RWPE1 (cell line): ENCODE measurements around the gene MAGEA2.
"Not testable (repeated sequence)": the region's sequence is repeated elsewhere in the genome, so short reads cannot be mapped to it uniquely, and the experiment has no call there.

ENCODE experiments used
- CTCF ChIA-PET: fragments of 350-600 bp; sonication (Branson Sonifier 250); formaldehyde crosslinking; extraction: SDS; loops from one replicate; lab custom pipeline; 2021; lab: Yijun Ruan, JAX
- POLR2A ChIA-PET: fragments of 400-600 bp; formaldehyde crosslinking; extraction: SDS; loops from one replicate; lab custom pipeline; 2020; ENCODE audit warnings: antibody characterized with exemption; ENCODE audit not compliant: low non-redundant PET; lab: Yijun Ruan, JAX
- DNase-seq: peaks from one replicate; pipeline ENCODE4 v3.0.0; 2012; ENCODE audit warnings: low spot score
- H3K27ac ChIP-seq: fragments of 450-650 bp; 2 replicates; pipeline ENCODE4 v1.5.1; 2017
- CTCF ChIP-seq: fragments of 450-650 bp; conservative IDR thresholded peaks from 2 replicates; pipeline ENCODE4 v1.5.1; 2017; ENCODE audit warnings: low read depth, mild to moderate bottlenecking

MAGEA2 gene

GRCh38 chrX:152753686-152754650, at the start of gene MAGEA2:
MAGEA2 (minus strand) TSS chrX:152753842; CDS start chrX:152751363, 2,479 bp downstream.
- DNase-seq, CTCF ChIA-PET, H3K27ac ChIP-seq, POLR2A ChIA-PET: not testable (repeated sequence)

GRCh38 chrX:152798945-152799344, 45.3 kb upstream of the MAGEA2 start:
- no peak for DNase-seq
- POLR2A ChIA-PET: no interaction called here
- no peak for TF ChIP-seq CTCF
- CTCF ChIA-PET: no interaction called here
- no peak overlapping the region for H3K27ac ChIP-seq

- DNase-seq, H3K27ac ChIP-seq, CTCF ChIA-PET, POLR2A ChIA-PET: not testable (repeated sequence)
Observed at GRCh38 chrX:152787062-152787461, 33.4 kb upstream of the MAGEA2 start.

- CTCF ChIA-PET, H3K27ac ChIP-seq, DNase-seq, POLR2A ChIA-PET: not testable (repeated sequence)
Observed at GRCh38 chrX:152769549-152770289, 16.1 kb upstream of the MAGEA2 start, which contains the start of gene MAGEA6. MAGEA6 (minus strand) TSS chrX:152769689; CDS start chrX:152767650, 2,039 bp downstream.

- H3K27ac ChIP-seq, CTCF ChIA-PET, POLR2A ChIA-PET, DNase-seq: not testable (repeated sequence)
Observed at GRCh38 chrX:152766562-152766961, 12.9 kb upstream of the MAGEA2 start.

GRCh38 chrX:152761582-152761981, 7.9 kb upstream of the MAGEA2 start:
- H3K27ac ChIP-seq, CTCF ChIA-PET, POLR2A ChIA-PET, DNase-seq: not testable (repeated sequence)

- H3K27ac ChIP-seq, CTCF ChIA-PET, DNase-seq, POLR2A ChIA-PET: not testable (repeated sequence)
Observed at GRCh38 chrX:152759544-152759943, 5.9 kb upstream of the MAGEA2 start.

GRCh38 chrX:152758918-152759317, 5.3 kb upstream of the MAGEA2 start, which contains the start of gene CSAG3:
CSAG3 (plus strand) TSS chrX:152759218.
- CTCF ChIA-PET, H3K27ac ChIP-seq, DNase-seq, POLR2A ChIA-PET: not testable (repeated sequence)

- CTCF ChIA-PET, H3K27ac ChIP-seq, POLR2A ChIA-PET, DNase-seq: not testable (repeated sequence)
Observed at GRCh38 chrX:152754871-152755270, 1.2 kb upstream of the MAGEA2 start.

- H3K27ac ChIP-seq: no peak overlapping the region
- DNase-seq: no peak
- no peak for TF ChIP-seq CTCF
- ChIA-PET POLR2A (no interaction called here), CTCF (no interaction called here)
Observed at GRCh38 chrX:152738560-152738959, 15.1 kb downstream of the MAGEA2 start.

- POLR2A ChIA-PET, H3K27ac ChIP-seq, DNase-seq, CTCF ChIA-PET: not testable (repeated sequence)
Observed at GRCh38 chrX:152736528-152736927, 17.1 kb downstream of the MAGEA2 start.
